T-cell (primary cell): ENCODE results near the gene STX4. TPM values are rescaled to one million over a fixed set of nuclear protein-coding genes. Genes with fewer than 3 reads are reported as not detected.

ENCODE experiments used
- ATAC-seq, 4 experiments: fragments of 200-7000 bp in 3 of 4; fragments of 150-1000 bp in 1 of 4; cut with Tn5 transposase; replicated peaks in 1 of 4; 1 replicate in 3 of 4; 2 replicates in 1 of 4; pipeline ENCODE4 v1.10.0; 2021; ENCODE audit warnings: moderate library complexity in 3 of 4, mild to moderate bottlenecking in 2 of 4, moderate number of reproducible peaks in 1 of 4
- CTCF ChIA-PET, 2 donors: fragments of 300-600 bp; sonication (Branson Sonifier 250); formaldehyde crosslinking; loops; one replicate each; lab custom pipeline; 2022; ENCODE audit warnings: antibody characterized with exemption in 2 of 2; lab: Charles Lee
- POLR2A ChIA-PET, 2 donors: fragments of 300-600 bp; sonication (Branson Sonifier 250); formaldehyde crosslinking; loops; one replicate each; lab custom pipeline; 2022; ENCODE audit warnings: antibody characterized with exemption in 2 of 2; lab: Charles Lee
- DNase-seq, 35 experiments: peaks; one replicate each; pipeline versions ENCODE4 v3.0.0 to v3.0.0-alpha.2; 2013 to 2023
- H3K27ac ChIP-seq: one replicate; pipeline ENCODE4 v1.5.1; 2013; ENCODE audit warnings: low read length
- H3K27me3 ChIP-seq, 2 experiments: replicated peaks in 1 of 2; 1 replicate in 1 of 2; 2 replicates in 1 of 2; pipeline versions ENCODE4 v1.6.1 to v1.7.0; 2013; ENCODE audit warnings: low read length in 1 of 2, mixed read lengths in 1 of 2; ENCODE audit not compliant: control insufficient read depth in 2 of 2, insufficient read depth in 2 of 2; ENCODE audit errors: extremely low read depth in 1 of 2
- H3K36me3 ChIP-seq, 2 donors: 1 replicate in 1 of 2; 2 replicates in 1 of 2; pipeline versions ENCODE4 v1.6.1 to v1.7.0; 2013; ENCODE audit warnings: low read length in 1 of 2; ENCODE audit not compliant: control insufficient read depth in 2 of 2, insufficient read depth in 1 of 2; ENCODE audit errors: extremely low read depth in 1 of 2
- H3K4me1 ChIP-seq, 2 experiments: 1 replicate in 1 of 2; 2 replicates in 1 of 2; pipeline versions ENCODE4 v1.6.1 to v1.7.0; 2013; ENCODE audit warnings: low read length in 2 of 2, mixed read lengths in 1 of 2; ENCODE audit not compliant: insufficient read depth in 2 of 2, control insufficient read depth in 1 of 2; ENCODE audit errors: extremely low read depth in 1 of 2
- H3K4me3 ChIP-seq, 2 donors: 1 replicate in 1 of 2; 2 replicates in 1 of 2; pipeline versions ENCODE4 v1.5.1 to v1.7.0; 2013; ENCODE audit warnings: mild to moderate bottlenecking in 2 of 2, low read length in 1 of 2, moderate library complexity in 1 of 2; ENCODE audit not compliant: control insufficient read depth in 1 of 2; ENCODE audit errors: extremely low read depth in 1 of 2
- H3K9me3 ChIP-seq: 2 replicates; pipeline ENCODE4 v1.7.0; 2013
- H3K27ac Mint-ChIP-seq, 2 donors: one replicate each; pipeline ENCODE4 v1.8.0; 2020 to 2021; ENCODE audit warnings: mild to moderate bottlenecking in 2 of 2, mixed read lengths in 2 of 2
- H3K27me3 Mint-ChIP-seq, 2 donors: one replicate each; pipeline ENCODE4 v1.8.0; 2021 to 2022; ENCODE audit warnings: mixed read lengths in 2 of 2
- H3K36me3 Mint-ChIP-seq: one replicate; pipeline ENCODE4 v1.8.0; 2021; ENCODE audit warnings: mixed read lengths
- H3K4me1 Mint-ChIP-seq, 3 donors: one replicate each; pipeline ENCODE4 v1.8.0; 2020 to 2022; ENCODE audit warnings: mixed read lengths in 3 of 3, mild to moderate bottlenecking in 1 of 3
- H3K4me3 Mint-ChIP-seq, 3 donors: one replicate each; pipeline ENCODE4 v1.8.0; 2020 to 2022; ENCODE audit warnings: mild to moderate bottlenecking in 3 of 3, mixed read lengths in 3 of 3, moderate library complexity in 3 of 3
- H3K9me3 Mint-ChIP-seq, 3 donors: one replicate each; pipeline ENCODE4 v1.8.0; 2020 to 2022; ENCODE audit warnings: mixed read lengths in 3 of 3
- WGBS: methylation state at CpG from one replicate; pipeline ENCODE4 v1.1.5; 2013; ENCODE audit warnings: missing lambda C conversion rate; ENCODE audit not compliant: insufficient coverage; 5-methylcytosine and 5-hydroxymethylcytosine counted together
- total RNA-seq, 35 experiments: library from RNA in 6 of 35; stranded (reverse) in 6 of 35; fragments of 120-200 nt in 1 of 35; gene quantifications; one replicate each; pipeline versions ENCODE4 v1.2.1 to v1.2.4 and lab custom pipeline; 2013 to 2026

STX4 gene
- total RNA-seq, 5 donors from 2014 or later (not counting 1 experiment from before 2014, with no cell fraction given), result 73.9 to 110 (median 94.6) TPM

DNA sequence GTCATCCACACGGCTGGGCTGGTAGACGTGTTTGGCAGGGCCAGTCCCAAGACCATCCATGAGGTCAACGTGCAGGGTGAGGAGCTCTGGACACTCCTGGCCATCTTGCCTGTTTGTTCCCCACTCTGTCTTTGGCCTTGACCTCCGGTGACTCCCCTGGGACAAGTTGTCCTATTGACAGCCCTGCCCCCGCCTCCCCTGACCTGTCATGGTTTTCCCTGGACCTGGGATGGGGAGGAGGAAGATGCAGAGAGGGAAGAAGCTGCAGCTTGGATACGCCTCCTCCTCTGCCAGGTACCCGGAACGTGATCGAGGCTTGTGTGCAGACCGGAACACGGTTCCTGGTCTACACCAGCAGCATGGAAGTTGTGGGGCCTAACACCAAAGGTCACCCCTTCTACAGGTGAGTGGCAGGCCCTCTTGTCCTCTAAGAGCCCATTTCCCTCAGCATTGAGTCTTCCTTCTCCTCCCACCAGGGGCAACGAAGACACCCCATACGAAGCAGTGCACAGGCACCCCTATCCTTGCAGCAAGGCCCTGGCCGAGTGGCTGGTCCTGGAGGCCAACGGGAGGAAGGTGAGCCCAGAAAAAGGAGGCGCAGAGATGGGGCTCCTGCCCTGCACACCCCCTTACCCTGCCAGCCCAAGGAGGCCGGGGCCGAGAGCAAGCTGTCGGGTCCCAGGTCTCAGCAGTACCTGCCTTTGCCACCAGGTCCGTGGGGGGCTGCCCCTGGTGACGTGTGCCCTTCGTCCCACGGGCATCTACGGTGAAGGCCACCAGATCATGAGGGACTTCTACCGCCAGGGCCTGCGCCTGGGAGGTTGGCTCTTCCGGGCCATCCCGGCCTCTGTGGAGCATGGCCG, 47.0 kb upstream of the STX4 start:
- H3K36me3 Mint-ChIP-seq, result peaks cover 10% of the 10 kb centered on the region
- WGBS, result 95% methylated on average over 28 of the region's 29 CpGs
- peaks cover 11 to 18% of the 10 kb centered on the region in 2 donors for H3K36me3 ChIP-seq
- POLR2A ChIA-PET, result no interaction called here
- H3K27ac ChIP-seq, result no peak overlapping the region
- DNase-seq (no peak), ATAC-seq (no peak)
- no peaks in the 10 kb centered on the region for H3K9me3 Mint-ChIP-seq
- H3K27me3 Mint-ChIP-seq, result peaks cover 0 to 1% of the 10 kb centered on the region in 2 donors
- no peaks in the 10 kb centered on the region for H3K9me3 ChIP-seq
- peaks cover 0 to 9% of the 10 kb centered on the region in 2 experiments for H3K4me1 ChIP-seq
- H3K4me3 ChIP-seq, result no peak overlapping the region
- H3K4me1 Mint-ChIP-seq, result peaks cover 0 to 1% (median 0%) of the 10 kb centered on the region in 3 donors
- H3K27me3 ChIP-seq, result peaks cover 0 to 5% of the 10 kb centered on the region in 2 experiments
- CTCF ChIA-PET, result interaction anchor here in 1 of 2 donors (0.6 to 3.6 kb wide), 2 partner anchors 156 to 887 kb away, joined by 3 to 19 read pairs; partner anchors contain the start of gene ZNF267
- H3K4me3 Mint-ChIP-seq, result no peak overlapping the region
- no peak overlapping the region for H3K27ac Mint-ChIP-seq

DNA sequence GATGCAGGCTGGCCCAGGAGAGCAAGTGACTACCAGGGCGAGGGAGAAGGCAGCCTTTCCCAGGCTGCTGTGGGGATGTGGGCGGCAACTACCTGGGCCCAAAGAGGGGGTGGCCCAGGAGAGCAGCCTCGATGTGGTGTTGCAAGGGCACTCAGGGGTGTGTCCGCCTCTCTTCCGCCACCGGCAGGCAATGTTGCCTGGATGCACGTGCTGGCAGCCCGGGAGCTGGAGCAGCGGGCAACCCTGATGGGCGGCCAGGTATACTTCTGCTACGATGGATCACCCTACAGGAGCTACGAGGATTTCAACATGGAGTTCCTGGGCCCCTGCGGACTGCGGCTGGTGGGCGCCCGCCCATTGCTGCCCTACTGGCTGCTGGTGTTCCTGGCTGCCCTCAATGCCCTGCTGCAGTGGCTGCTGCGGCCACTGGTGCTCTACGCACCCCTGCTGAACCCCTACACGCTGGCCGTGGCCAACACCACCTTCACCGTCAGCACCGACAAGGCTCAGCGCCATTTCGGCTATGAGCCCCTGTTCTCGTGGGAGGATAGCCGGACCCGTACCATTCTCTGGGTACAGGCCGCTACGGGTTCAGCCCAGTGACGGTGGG, 45.7 kb upstream of the STX4 start:
- peaks cover 0 to 1% of the 10 kb centered on the region in 2 donors for H3K27me3 Mint-ChIP-seq
- ATAC-seq, result no peak
- H3K36me3 ChIP-seq, result peaks cover 9 to 12% of the 10 kb centered on the region in 2 donors
- no peaks in the 10 kb centered on the region for H3K9me3 ChIP-seq
- peaks cover 0 to 5% of the 10 kb centered on the region in 2 experiments for H3K27me3 ChIP-seq
- H3K4me3 Mint-ChIP-seq, result no peak overlapping the region
- peaks cover 0 to 1% (median 0%) of the 10 kb centered on the region in 3 donors for H3K4me1 Mint-ChIP-seq
- H3K9me3 Mint-ChIP-seq, result no peaks in the 10 kb centered on the region
- no peak overlapping the region for H3K27ac Mint-ChIP-seq
- ChIA-PET CTCF (no interaction called here), POLR2A (no interaction called here)
- WGBS, result 94% methylated on average over 30 of the region's 30 CpGs
- H3K4me3 ChIP-seq, result no peak overlapping the region
- no peak overlapping the region for H3K27ac ChIP-seq
- no peak for DNase-seq
- H3K36me3 Mint-ChIP-seq, result peaks cover 7% of the 10 kb centered on the region
- H3K4me1 ChIP-seq, result peaks cover 0 to 9% of the 10 kb centered on the region in 2 experiments

DNA sequence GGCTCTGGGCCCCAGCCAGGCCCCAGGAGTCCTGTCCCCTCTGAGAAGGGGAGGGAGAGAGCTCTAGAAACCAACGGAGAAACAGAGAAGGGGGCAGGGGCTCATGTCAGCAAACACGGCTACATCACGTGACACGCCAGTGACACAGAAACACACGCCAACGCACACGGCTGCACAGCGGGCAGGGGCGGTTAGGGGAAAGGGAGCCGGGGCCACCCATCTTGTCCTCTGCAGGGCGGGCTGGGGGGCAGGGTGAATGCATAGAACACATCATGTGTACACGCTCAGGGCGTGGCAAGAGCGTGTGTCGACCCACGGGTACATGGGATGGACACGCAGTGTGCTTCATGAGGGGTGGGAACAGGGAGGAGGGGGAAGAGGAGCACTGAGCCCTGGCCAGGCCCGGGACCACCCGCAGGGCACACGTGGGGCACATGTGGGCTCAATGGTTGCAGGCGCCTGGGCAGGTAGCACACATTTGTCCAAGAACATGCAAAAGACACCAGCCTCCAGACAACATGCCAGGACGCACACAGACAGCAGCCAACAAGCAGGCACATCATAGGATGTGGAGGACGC, 43.8 kb upstream of the STX4 start:
- H3K27ac ChIP-seq, result no peak overlapping the region
- CTCF ChIA-PET, result interaction anchor here in 1 of 2 donors (0.6 kb wide), 1 partner anchor 1714 kb away, joined by 3 read pairs; no protein-coding TSS in a partner anchor
- Mint-ChIP-seq H3K27me3 (peaks cover 0 to 1% of the 10 kb centered on the region in 2 donors), H3K4me1 (peaks cover 0 to 2% (median under 1%) of the 10 kb centered on the region in 3 donors), H3K36me3 (no peaks in the 10 kb centered on the region), H3K27ac (no peak overlapping the region), H3K4me3 (no peak overlapping the region), H3K9me3 (no peaks in the 10 kb centered on the region)
- DNase-seq (no peak), ATAC-seq (no peak)
- H3K36me3 ChIP-seq, result peaks cover 0 to 3% of the 10 kb centered on the region in 2 donors
- peaks cover 0 to 5% of the 10 kb centered on the region in 2 experiments for H3K27me3 ChIP-seq
- no peak overlapping the region for H3K4me3 ChIP-seq
- no peaks in the 10 kb centered on the region for H3K9me3 ChIP-seq
- peaks cover 0 to 8% of the 10 kb centered on the region in 2 experiments for H3K4me1 ChIP-seq
- WGBS, result 89% methylated on average over 20 of the region's 23 CpGs
- POLR2A ChIA-PET, result no interaction called here

DNA sequence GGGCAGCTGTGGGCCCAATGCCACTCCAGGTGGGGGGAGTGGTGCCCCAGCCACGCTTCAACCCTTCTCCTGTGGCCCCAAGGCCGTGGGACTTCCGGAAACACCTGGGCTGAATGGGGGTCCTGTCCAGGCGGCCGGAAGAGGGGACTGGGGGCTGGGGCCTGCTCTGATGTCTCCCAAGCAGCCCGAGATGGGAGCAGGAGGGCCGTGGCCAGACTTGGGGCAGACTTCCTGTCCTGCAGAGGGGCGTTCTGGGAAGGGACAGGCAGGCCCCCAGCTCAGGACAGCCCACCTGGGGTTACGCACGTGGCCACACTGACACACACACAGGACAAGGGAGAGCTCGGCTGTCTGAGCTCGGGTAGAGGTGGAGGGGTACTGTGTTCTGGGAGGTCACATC, 43.3 kb upstream of the STX4 start:
- Histone ChIP-seq H3K4me1 (peaks cover 0 to 3% of the 10 kb centered on the region in 2 experiments), H3K27ac (no peak overlapping the region), H3K4me3 (no peak overlapping the region), H3K9me3 (no peaks in the 10 kb centered on the region), H3K36me3 (no peaks in the 10 kb centered on the region), H3K27me3 (peaks cover 0 to 5% of the 10 kb centered on the region in 2 experiments)
- POLR2A ChIA-PET, result no interaction called here
- 79% methylated on average over 3 of the region's 12 CpGs for WGBS
- ATAC-seq (no peak), DNase-seq (no peak)
- H3K27me3 Mint-ChIP-seq, result peaks cover 0 to 1% of the 10 kb centered on the region in 2 donors
- no peaks in the 10 kb centered on the region for H3K36me3 Mint-ChIP-seq
- H3K9me3 Mint-ChIP-seq, result no peaks in the 10 kb centered on the region
- CTCF ChIA-PET, result no interaction called here
- H3K4me3 Mint-ChIP-seq, result no peak overlapping the region
- H3K4me1 Mint-ChIP-seq, result peaks cover 0 to 4% (median 1%) of the 10 kb centered on the region in 3 donors
- H3K27ac Mint-ChIP-seq, result no peak overlapping the region

DNA sequence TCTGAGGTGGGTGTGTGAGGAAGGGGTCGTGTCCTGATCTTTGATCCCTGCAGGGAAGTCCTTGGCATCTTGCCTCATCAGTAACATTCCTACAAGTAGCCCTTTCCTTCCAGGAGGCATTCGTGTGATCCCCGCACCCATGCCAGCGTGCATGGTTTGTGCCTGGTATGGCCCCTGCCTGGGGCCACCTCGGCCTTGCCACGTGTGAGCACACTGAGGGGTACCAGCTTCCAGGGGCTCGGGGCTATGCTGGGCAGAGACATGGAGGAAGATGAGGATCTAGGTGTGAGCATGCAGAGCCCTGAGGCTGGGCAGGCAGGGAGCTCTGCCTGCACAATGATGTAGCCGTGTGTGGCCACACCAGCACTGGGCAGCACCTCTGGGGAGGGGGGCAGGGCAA, 42.3 kb upstream of the STX4 start:
- Mint-ChIP-seq H3K36me3 (no peaks in the 10 kb centered on the region), H3K27ac (no peak overlapping the region), H3K4me3 (no peak overlapping the region), H3K9me3 (no peaks in the 10 kb centered on the region), H3K27me3 (peaks cover 0 to 1% of the 10 kb centered on the region in 2 donors), H3K4me1 (peaks cover 0 to 4% (median 1%) of the 10 kb centered on the region in 3 donors)
- Histone ChIP-seq H3K4me3 (no peak overlapping the region), H3K27ac (no peak overlapping the region), H3K9me3 (no peaks in the 10 kb centered on the region), H3K36me3 (no peaks in the 10 kb centered on the region), H3K27me3 (peaks cover 0 to 7% of the 10 kb centered on the region in 2 experiments), H3K4me1 (no peaks in the 10 kb centered on the region)
- ChIA-PET CTCF (no interaction called here), POLR2A (no interaction called here)
- DNase-seq (no peak), ATAC-seq (no peak)
- 72% methylated on average over 4 of the region's 8 CpGs for whole genome bisulfite sequencing

DNA sequence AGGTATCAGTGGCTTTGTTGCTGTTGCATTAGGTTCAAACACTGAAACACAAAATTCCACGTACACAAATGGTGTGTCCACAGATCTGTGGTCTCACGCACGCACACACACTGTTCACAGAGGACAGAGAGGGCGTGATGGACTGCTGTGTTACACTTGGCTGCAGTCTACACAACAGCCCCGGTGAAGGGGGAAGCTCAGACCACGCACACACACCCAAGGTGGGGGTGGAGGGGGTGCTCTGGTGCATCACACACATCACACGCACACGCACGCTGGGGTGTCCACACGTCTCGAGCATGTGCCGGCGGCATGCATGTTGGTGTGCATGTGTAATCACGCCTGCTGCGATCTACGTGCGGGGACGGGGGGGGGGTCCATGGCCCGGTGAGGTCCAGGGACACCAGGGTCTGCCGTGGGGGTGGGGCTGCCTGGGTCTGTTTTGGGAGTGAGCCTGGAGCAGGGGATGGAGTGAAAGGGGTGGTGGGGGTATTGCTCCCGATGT, 41.0 kb upstream of the STX4 start:
- Histone ChIP-seq H3K9me3 (no peaks in the 10 kb centered on the region), H3K4me1 (peaks cover 2 to 11% of the 10 kb centered on the region in 2 experiments), H3K4me3 (no peak overlapping the region), H3K27ac (no peak overlapping the region), H3K36me3 (no peaks in the 10 kb centered on the region), H3K27me3 (peaks cover 0 to 15% of the 10 kb centered on the region in 2 experiments)
- no peak for DNase-seq
- no peaks in the 10 kb centered on the region for H3K9me3 Mint-ChIP-seq
- H3K27ac Mint-ChIP-seq, result no peak overlapping the region
- no peak overlapping the region for H3K4me3 Mint-ChIP-seq
- H3K36me3 Mint-ChIP-seq, result no peaks in the 10 kb centered on the region
- peaks cover 0 to 11% (median 9%) of the 10 kb centered on the region in 3 donors for H3K4me1 Mint-ChIP-seq
- ChIA-PET POLR2A (no interaction called here), CTCF (no interaction called here)
- H3K27me3 Mint-ChIP-seq, result peaks cover 0 to 1% of the 10 kb centered on the region in 2 donors
- WGBS, result 85% methylated on average over 16 of the region's 21 CpGs
- ATAC-seq, result no peak
